ENCODE data around the gene CCDC148. TPM values are rescaled to one million over a fixed set of nuclear protein-coding genes. Genes with fewer than 3 reads are reported as not detected.

CCDC148 gene
- polyA plus RNA-seq, 1 experiment = 0.22 TPM

- POLR2A ChIA-PET = no interaction called here
- CTCF ChIA-PET = interaction anchor here (0.6 kb wide), 1 partner anchor 180 kb away, joined by 8 read pairs; no protein-coding TSS in a partner anchor
- no peak for DNase-seq (ENCODE audit: low read depth, low spot score)
- H3K27ac ChIP-seq (ENCODE audit: low read depth, low read length) = no peak overlapping the region
- no peak for TF ChIP-seq CTCF (IDR thresholded peaks at IDR 0.05; ENCODE audit: low read depth, low read length)
- no peaks in the 10 kb centered on the region for H3K9me3 ChIP-seq (ENCODE audit: control insufficient read depth, insufficient read depth, low read length)
- no peaks in the 10 kb centered on the region for H3K27me3 ChIP-seq (ENCODE audit: control insufficient read depth, insufficient read depth, low read length)
- no peak overlapping the region for H3K4me3 ChIP-seq (ENCODE audit: low read depth, low read length)
Measured at GRCh38 chr2:158305501-158305900, 151.1 kb downstream of the CCDC148 start.

- Histone ChIP-seq H3K27ac (ENCODE audit: low read depth, low read length) (no peak overlapping the region), H3K27me3 (ENCODE audit: control insufficient read depth, insufficient read depth, low read length) (no peaks in the 10 kb centered on the region), H3K4me3 (ENCODE audit: low read depth, low read length) (no peak overlapping the region), H3K9me3 (ENCODE audit: control insufficient read depth, insufficient read depth, low read length) (no peaks in the 10 kb centered on the region)
- no peak for DNase-seq (ENCODE audit: low read depth, low spot score)
- ChIA-PET POLR2A (no interaction called here), CTCF (no interaction called here)
- TF ChIP-seq CTCF (IDR thresholded peaks at IDR 0.05; ENCODE audit: low read depth, low read length) = no peak
Measured at GRCh38 chr2:158300394-158300793, 156.2 kb downstream of the CCDC148 start.

GRCh38 chr2:158297606-158298005, 158.9 kb downstream of the CCDC148 start:
- no peak for DNase-seq (ENCODE audit: low read depth, low spot score)
- H3K27ac ChIP-seq (ENCODE audit: low read depth, low read length) = no peak overlapping the region
- ChIA-PET POLR2A (no interaction called here), CTCF (no interaction called here)
- no peaks in the 10 kb centered on the region for H3K27me3 ChIP-seq (ENCODE audit: control insufficient read depth, insufficient read depth, low read length)
- no peak for TF ChIP-seq CTCF (IDR thresholded peaks at IDR 0.05; ENCODE audit: low read depth, low read length)
- no peaks in the 10 kb centered on the region for H3K9me3 ChIP-seq (ENCODE audit: control insufficient read depth, insufficient read depth, low read length)
- no peak overlapping the region for H3K4me3 ChIP-seq (ENCODE audit: low read depth, low read length)

GRCh38 chr2:158297120-158297519, 159.4 kb downstream of the CCDC148 start:
- no peak for TF ChIP-seq CTCF (IDR thresholded peaks at IDR 0.05; ENCODE audit: low read depth, low read length)
- ChIA-PET CTCF (no interaction called here), POLR2A (no interaction called here)
- no peak for DNase-seq (ENCODE audit: low read depth, low spot score)
- Histone ChIP-seq H3K27ac (ENCODE audit: low read depth, low read length) (no peak overlapping the region), H3K4me3 (ENCODE audit: low read depth, low read length) (no peak overlapping the region), H3K27me3 (ENCODE audit: control insufficient read depth, insufficient read depth, low read length) (no peaks in the 10 kb centered on the region), H3K9me3 (ENCODE audit: control insufficient read depth, insufficient read depth, low read length) (no peaks in the 10 kb centered on the region)

GRCh38 chr2:158293722-158294121, 162.8 kb downstream of the CCDC148 start:
- TF ChIP-seq CTCF (IDR thresholded peaks at IDR 0.05; ENCODE audit: low read depth, low read length) = no peak
- CTCF ChIA-PET = no interaction called here

More at GRCh38 chr2:158293722-158294121, 162.8 kb downstream of the CCDC148 start:
- POLR2A ChIA-PET = no interaction called here
- Histone ChIP-seq H3K4me3 (ENCODE audit: low read depth, low read length) (no peak overlapping the region), H3K27me3 (ENCODE audit: control insufficient read depth, insufficient read depth, low read length) (no peaks in the 10 kb centered on the region), H3K27ac (ENCODE audit: low read depth, low read length) (no peak overlapping the region), H3K9me3 (ENCODE audit: control insufficient read depth, insufficient read depth, low read length) (no peaks in the 10 kb centered on the region)
- no peak for DNase-seq (ENCODE audit: low read depth, low spot score)
